ENCODE results near the gene NRXN3.

DNA sequence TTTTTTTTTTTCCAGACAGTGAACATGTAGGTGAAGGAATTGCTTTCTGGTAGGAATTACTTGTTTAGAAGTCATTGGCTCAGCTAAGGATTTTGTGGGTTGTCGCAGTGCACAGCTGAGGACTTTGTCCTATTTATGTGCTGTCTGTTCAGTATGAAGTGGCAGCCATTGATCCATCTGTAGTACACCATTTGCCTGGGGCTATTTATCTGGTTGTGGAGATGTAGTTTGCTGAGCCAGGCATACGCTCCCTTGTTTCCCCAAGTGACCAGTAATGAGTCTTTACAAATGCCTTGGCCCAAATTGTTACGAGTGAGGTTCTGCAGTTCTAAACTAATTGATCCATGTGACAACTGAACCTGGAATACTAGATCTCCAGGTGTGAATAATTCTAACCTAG lies 140.1 kb downstream of the NRXN3 start:
- TF ChIP-seq CTCF (CRISPR knock-in tag; IDR thresholded peaks at IDR 0.05): no peak
- TF ChIP-seq MIER3 (CRISPR knock-in tag; IDR thresholded peaks at IDR 0.05; ENCODE audit: borderline replicate concordance): no peak
- no peak for TF ChIP-seq FOSL2 (CRISPR knock-in tag; IDR thresholded peaks at IDR 0.05)
- no peak for TF ChIP-seq TFE3 (CRISPR knock-in tag; IDR thresholded peaks at IDR 0.05)
- TF ChIP-seq STAG1 (CRISPR knock-in tag; IDR thresholded peaks at IDR 0.05): no peak
- no peak for TF ChIP-seq TAF1 (CRISPR knock-in tag; IDR thresholded peaks at IDR 0.05)
- no peak for TF ChIP-seq CC2D1A (CRISPR knock-in tag; IDR thresholded peaks at IDR 0.05)

All from HepG2 (cell line).